Nephron progenitor cell (in vitro differentiated cells): ENCODE measurements around the gene BMPER.
A peak's percentile ranks its signal among the peaks of the same experiment; 100 is the strongest.

Experiments
- DNase-seq: peaks from one replicate; pipeline ENCODE4 v3.0.0; 2021
- H3K27ac Mint-ChIP-seq: 2 replicates; pipeline ENCODE4 v1.8.0; 2021; ENCODE audit warnings: mild to moderate bottlenecking, moderate library complexity, mixed read lengths
- H3K27me3 Mint-ChIP-seq: 2 replicates; pipeline ENCODE4 v1.8.0; 2021; ENCODE audit warnings: mild to moderate bottlenecking, low read depth, mixed read lengths; ENCODE audit not compliant: poor library complexity
- H3K36me3 Mint-ChIP-seq: 2 replicates; pipeline ENCODE4 v1.8.0; 2021; ENCODE audit warnings: low read depth, mixed read lengths
- H3K4me1 Mint-ChIP-seq: 2 replicates; pipeline ENCODE4 v1.8.0; 2021; ENCODE audit warnings: mixed read lengths
- H3K4me3 Mint-ChIP-seq: 2 replicates; pipeline ENCODE4 v1.8.0; 2021; ENCODE audit warnings: mild to moderate bottlenecking, moderate library complexity, mixed read lengths
- H3K9me3 Mint-ChIP-seq: 2 replicates; pipeline ENCODE4 v1.8.0; 2021; ENCODE audit warnings: mild to moderate bottlenecking, moderate library complexity, mixed read lengths
- CTCF ChIP-seq: fragments of 200-600 bp; sonication (generic); IDR thresholded peaks from 2 replicates; pipeline ENCODE4 v1.5.0; 2021; ENCODE audit warnings: antibody characterized with exemption

BMPER gene

GRCh38 chr7:33926535-33926934 is 21.2 kb downstream of the BMPER start:
- Mint-ChIP-seq H3K36me3 (no peaks in the 10 kb centered on the region), H3K4me3 (no peak overlapping the region), H3K27ac (no peak overlapping the region), H3K9me3 (no peaks in the 10 kb centered on the region), H3K4me1 (peaks cover 43% of the 10 kb centered on the region), H3K27me3 (peaks cover 14% of the 10 kb centered on the region)
- TF ChIP-seq CTCF = no peak
- DNase-seq = no peak

- no peak for TF ChIP-seq CTCF
- peaks cover 55% of the 10 kb centered on the region for H3K4me1 Mint-ChIP-seq
- no peak overlapping the region for H3K4me3 Mint-ChIP-seq
- DNase-seq = no peak
- peaks cover 20% of the 10 kb centered on the region for H3K27me3 Mint-ChIP-seq
- no peaks in the 10 kb centered on the region for H3K9me3 Mint-ChIP-seq
- H3K27ac Mint-ChIP-seq = peak overlapping the region; percentile 76
- H3K36me3 Mint-ChIP-seq = no peaks in the 10 kb centered on the region
Observed at GRCh38 chr7:33928986-33929385, 23.6 kb downstream of the BMPER start.

GRCh38 chr7:33932221-33932620 is 26.9 kb downstream of the BMPER start:
- Mint-ChIP-seq H3K27me3 (peaks cover 21% of the 10 kb centered on the region), H3K27ac (no peak overlapping the region), H3K36me3 (no peaks in the 10 kb centered on the region), H3K4me3 (no peak overlapping the region), H3K4me1 (peaks cover 51% of the 10 kb centered on the region), H3K9me3 (no peaks in the 10 kb centered on the region)
- TF ChIP-seq CTCF = no peak
- DNase-seq = no peak

GRCh38 chr7:33932832-33933468 is 27.6 kb downstream of the BMPER start:
- peaks cover 21% of the 10 kb centered on the region for H3K27me3 Mint-ChIP-seq

GRCh38 chr7:33933611-33934281 is 28.4 kb downstream of the BMPER start:
- Mint-ChIP-seq H3K36me3 (no peaks in the 10 kb centered on the region), H3K27ac (no peak overlapping the region), H3K9me3 (no peaks in the 10 kb centered on the region), H3K27me3 (peaks cover 15% of the 10 kb centered on the region), H3K4me3 (no peak overlapping the region), H3K4me1 (peaks cover 45% of the 10 kb centered on the region)
- no peak for DNase-seq
- TF ChIP-seq CTCF = no peak

More at GRCh38 chr7:33932832-33933468, 27.6 kb downstream of the BMPER start:
- DNase-seq = peak; percentile 85
- no peak overlapping the region for H3K4me3 Mint-ChIP-seq
- TF ChIP-seq CTCF = peak; percentile 94
- H3K4me1 Mint-ChIP-seq = peaks cover 51% of the 10 kb centered on the region
- H3K9me3 Mint-ChIP-seq = no peaks in the 10 kb centered on the region
- H3K27ac Mint-ChIP-seq = no peak overlapping the region
- no peaks in the 10 kb centered on the region for H3K36me3 Mint-ChIP-seq

- H3K36me3 Mint-ChIP-seq = peaks cover 5% of the 10 kb centered on the region
- no peak overlapping the region for H3K27ac Mint-ChIP-seq
- H3K4me3 Mint-ChIP-seq = no peak overlapping the region
- no peaks in the 10 kb centered on the region for H3K9me3 Mint-ChIP-seq
- no peak for TF ChIP-seq CTCF
- H3K27me3 Mint-ChIP-seq = peaks cover 15% of the 10 kb centered on the region
- H3K4me1 Mint-ChIP-seq = peaks cover 39% of the 10 kb centered on the region
- DNase-seq = no peak
Observed at GRCh38 chr7:33934391-33934790, 29.1 kb downstream of the BMPER start.
